Activated T-helper 1 cell treated with anti-CD3 and anti-CD28 coated beads, Interleukin-12 subunit alpha, Interleukin-12 subunit beta, Interleukin-2, Interleukin-4 antibody, amounts not matched to agents 30 ng/mL and 10 ng/mL and 1 ng/mL, durations not matched to agents 14 hours and 24 hours and 36 hours (primary cell): Measurements from ENCODE around the gene AGAP5. TPM values are rescaled to one million over a fixed set of nuclear protein-coding genes. Genes with fewer than 3 reads are reported as not detected.
A peak's percentile ranks its signal among the peaks of the same experiment; 100 is the strongest.
"Not testable (repeated sequence)": the region's sequence is repeated elsewhere in the genome, so short reads cannot be mapped to it uniquely, and the experiment has no call there.

ENCODE experiments used
- DNase-seq: peaks from one replicate; pipeline ENCODE4 v3.0.0; 2021; ENCODE audit warnings: low spot score
- H3K27ac Mint-ChIP-seq: one replicate; pipeline ENCODE4 v1.8.0; 2021; ENCODE audit warnings: mild to moderate bottlenecking, mixed read lengths
- H3K27me3 Mint-ChIP-seq: one replicate; pipeline ENCODE4 v1.8.0; 2022; ENCODE audit warnings: mild to moderate bottlenecking, moderate library complexity, mixed read lengths; ENCODE audit not compliant: insufficient read depth
- H3K36me3 Mint-ChIP-seq: one replicate; pipeline ENCODE4 v1.8.0; 2021; ENCODE audit warnings: low read depth, mixed read lengths
- H3K4me1 Mint-ChIP-seq: one replicate; pipeline ENCODE4 v1.8.0; 2021; ENCODE audit warnings: low read depth, mixed read lengths
- H3K4me3 Mint-ChIP-seq: one replicate; pipeline ENCODE4 v1.8.0; 2021; ENCODE audit warnings: mild to moderate bottlenecking, moderate library complexity, mixed read lengths
- H3K9me3 Mint-ChIP-seq: one replicate; pipeline ENCODE4 v1.8.0; 2021; ENCODE audit warnings: mixed read lengths
- intact Hi-C: fragments of 100-400 bp; cut with micrococcal nuclease; formaldehyde crosslinking; loops from one replicate; pipeline ENCODE4 v1.15.1; 2024
- total RNA-seq: library from RNA; stranded (reverse); gene quantifications from 2 replicates; pipeline ENCODE4 v1.2.3, GENCODE V29; 2022

The AGAP5 gene
- total RNA-seq, 1 donor from 2014 or later, result 11.0 TPM

DNA sequence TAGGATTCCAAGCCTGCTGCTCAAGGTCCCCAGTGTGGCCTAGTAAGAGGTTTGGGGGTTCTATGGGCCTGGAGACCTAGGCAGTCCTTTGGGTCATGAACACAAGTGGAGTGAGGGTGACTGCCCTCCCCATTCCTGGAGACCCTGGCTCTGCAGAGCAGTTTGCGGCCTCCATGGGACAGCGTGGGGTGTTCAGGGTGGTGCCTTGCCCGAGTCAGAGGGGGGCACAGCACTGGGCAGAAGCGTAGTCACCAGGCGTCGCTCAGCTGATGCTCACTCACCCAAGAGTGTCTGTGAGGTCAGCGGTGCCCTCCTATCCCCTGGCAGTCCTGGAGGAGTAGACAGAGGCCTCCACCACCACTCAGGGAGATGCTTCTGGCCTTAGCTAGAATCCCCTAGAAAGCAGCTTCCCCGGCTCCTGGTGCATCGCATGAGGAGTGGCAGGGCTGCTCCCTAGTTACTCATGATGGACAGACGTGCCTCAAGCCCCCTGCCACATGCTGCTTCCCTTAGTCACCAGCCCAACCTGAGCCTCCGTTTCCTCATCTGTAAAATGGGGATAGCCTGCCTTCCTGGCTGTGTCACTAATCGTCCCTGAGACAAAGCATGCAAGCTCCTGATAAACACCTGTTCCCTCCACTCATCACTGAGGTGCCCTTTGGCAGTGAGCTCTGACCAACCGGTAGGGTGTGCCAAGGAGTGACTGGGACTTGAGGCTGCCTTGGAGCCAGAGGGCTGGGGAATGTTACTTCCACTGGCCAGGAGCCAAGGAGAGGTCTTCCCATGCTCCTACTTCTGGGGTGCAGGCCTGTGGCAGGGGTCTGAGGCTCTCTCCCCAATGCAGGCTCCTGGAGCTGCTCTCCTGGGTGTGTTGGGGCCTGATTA, 33.5 kb downstream of the AGAP5 start:
- DNase-seq, H3K36me3 Mint-ChIP-seq, H3K9me3 Mint-ChIP-seq, H3K27ac Mint-ChIP-seq, intact Hi-C loops, H3K4me1 Mint-ChIP-seq, H3K27me3 Mint-ChIP-seq, H3K4me3 Mint-ChIP-seq: not testable (repeated sequence)

DNA sequence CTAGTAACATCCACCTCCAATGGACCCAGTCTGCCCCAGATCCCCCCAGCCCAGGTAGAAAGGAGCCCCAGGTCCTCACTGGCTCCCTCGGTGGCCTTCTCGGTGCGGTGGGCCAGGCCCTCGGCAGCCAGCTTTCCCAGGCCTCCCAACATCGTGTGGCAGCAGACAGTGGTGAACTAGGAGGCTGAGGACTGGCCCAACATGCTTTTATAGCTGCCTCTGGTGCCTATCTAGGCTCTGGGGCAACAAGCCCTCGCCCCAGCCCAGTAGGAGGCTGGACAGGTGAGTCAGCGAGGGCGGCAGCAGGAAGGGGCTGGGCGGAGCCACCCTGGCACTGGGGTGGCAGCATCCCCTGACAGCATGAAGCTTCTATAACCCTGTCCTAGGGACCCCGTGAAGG, 34.3 kb downstream of the AGAP5 start:
- H3K27me3 Mint-ChIP-seq, DNase-seq, H3K27ac Mint-ChIP-seq, H3K36me3 Mint-ChIP-seq, H3K9me3 Mint-ChIP-seq, H3K4me3 Mint-ChIP-seq, intact Hi-C loops, H3K4me1 Mint-ChIP-seq: not testable (repeated sequence)

DNA sequence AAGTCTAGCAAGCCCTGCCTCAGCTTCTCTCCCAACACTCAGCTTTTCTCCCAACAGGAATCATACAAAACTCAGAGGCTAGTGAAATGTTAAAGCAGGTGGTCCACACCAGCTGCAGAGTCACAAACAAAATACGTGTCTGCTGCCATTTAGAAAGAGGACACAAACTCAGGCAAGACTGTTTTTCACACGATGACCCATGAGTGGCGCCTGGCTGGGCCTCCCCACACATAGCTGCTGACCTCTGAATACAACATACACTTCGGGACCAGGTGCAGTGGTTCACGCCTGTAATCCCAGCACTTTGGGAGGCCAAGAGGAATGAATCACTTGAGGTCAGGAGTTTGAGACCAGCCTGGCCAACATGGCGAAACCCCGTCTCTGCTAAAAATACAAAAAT, 35.2 kb downstream of the AGAP5 start:
- H3K36me3 Mint-ChIP-seq, result not testable (repeated sequence)

DNA sequence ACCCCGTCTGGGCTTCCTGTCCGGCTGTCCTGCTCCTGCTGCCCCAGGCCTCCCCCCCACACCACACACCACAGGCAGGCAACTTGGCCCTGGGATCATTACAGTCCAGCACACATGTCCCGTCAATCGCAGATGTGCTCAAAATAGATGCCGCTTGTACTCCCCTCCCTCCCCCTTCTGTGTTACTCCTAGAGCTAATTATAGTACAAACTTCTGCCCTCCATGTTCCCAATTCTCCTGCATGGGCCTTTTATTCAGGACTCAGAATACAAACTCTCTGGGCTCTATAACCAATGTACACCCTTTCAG, 42.0 kb downstream of the AGAP5 start, which contains the start of gene SYNPO2L:
SYNPO2L (minus strand) TSS at position 40 of the 309 bp plus-strand sequence. CDS start 107 bp downstream, outside the sequence.
- no peaks in the 10 kb centered on the region for H3K27me3 Mint-ChIP-seq
- DNase-seq, result no peak
- H3K9me3 Mint-ChIP-seq, result no peaks in the 10 kb centered on the region
- no peak within 1 kb of the TSS for H3K4me3 Mint-ChIP-seq
- no peak within 1 kb of the TSS for H3K27ac Mint-ChIP-seq
- H3K36me3 Mint-ChIP-seq, result no peaks in the 10 kb centered on the region
- no peaks in the 10 kb centered on the region for H3K4me1 Mint-ChIP-seq
- intact Hi-C loops, result no loop called here

More for the DNA sequence above, 35.2 kb downstream of the AGAP5 start:
- H3K9me3 Mint-ChIP-seq, intact Hi-C loops, DNase-seq, H3K27me3 Mint-ChIP-seq, H3K27ac Mint-ChIP-seq, H3K4me1 Mint-ChIP-seq, H3K4me3 Mint-ChIP-seq: not testable (repeated sequence)

DNA sequence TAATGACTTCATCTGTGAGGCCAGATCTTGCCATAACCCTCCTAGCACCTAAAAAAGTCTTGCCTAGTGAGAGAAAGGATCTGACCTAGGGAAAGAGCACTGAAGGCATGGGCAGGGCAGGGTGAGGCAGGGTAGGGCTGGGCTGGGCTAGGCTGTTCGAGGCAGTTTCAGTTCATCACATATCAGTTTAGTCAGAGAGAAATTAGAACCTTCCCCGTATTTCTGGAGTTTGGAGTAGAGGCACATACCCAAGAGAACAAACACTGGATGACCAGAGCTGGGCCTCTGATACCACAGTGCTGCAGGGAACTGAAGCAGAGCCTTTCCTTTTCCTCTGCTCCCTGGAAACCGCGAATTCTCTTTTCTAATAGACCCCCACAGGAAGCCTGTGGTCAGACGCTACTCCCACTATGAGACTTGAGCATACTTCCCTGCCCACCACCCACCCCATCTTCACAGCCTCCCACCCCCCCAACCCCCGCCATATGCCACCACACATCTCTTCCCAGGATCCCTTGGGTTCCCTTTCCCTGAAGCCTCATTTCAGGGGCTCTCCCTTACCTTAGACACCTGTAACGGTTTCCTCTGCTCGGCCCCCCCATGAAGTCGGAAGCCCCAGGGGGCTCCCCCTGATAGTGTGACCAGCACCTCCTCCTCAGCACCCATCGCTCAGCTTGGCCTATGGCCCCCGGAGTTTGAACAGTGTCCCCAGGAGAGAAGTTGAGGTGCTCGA, 42.5 kb downstream of the AGAP5 start:
- H3K27ac Mint-ChIP-seq, result no peak overlapping the region
- intact Hi-C loops, result no loop called here
- H3K36me3 Mint-ChIP-seq, result no peaks in the 10 kb centered on the region
- no peaks in the 10 kb centered on the region for H3K27me3 Mint-ChIP-seq
- no peak for DNase-seq
- H3K9me3 Mint-ChIP-seq, result no peaks in the 10 kb centered on the region
- no peaks in the 10 kb centered on the region for H3K4me1 Mint-ChIP-seq
- no peak overlapping the region for H3K4me3 Mint-ChIP-seq

DNA sequence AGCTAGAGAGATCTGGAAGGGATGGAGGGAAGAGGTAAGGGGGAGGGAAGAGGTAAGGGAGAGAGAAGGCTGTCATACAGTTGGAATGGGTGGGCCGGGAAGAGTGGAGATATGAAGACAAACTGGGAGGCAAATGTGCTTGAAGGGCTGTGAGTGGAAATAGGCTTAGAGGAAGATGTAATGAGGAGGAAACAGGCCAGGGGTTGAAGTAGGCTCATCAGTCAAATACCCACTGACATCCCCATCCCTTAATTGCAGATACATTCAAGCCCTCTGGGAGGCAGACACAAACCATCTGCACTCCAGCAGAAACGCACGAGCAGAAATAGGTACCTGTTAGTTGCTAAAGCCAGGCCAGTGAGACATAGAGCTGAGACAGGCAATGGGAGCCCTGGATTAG, 44.2 kb downstream of the AGAP5 start:
- no peak overlapping the region for H3K27ac Mint-ChIP-seq
- intact Hi-C loops, result no loop called here
- no peaks in the 10 kb centered on the region for H3K9me3 Mint-ChIP-seq
- no peak for DNase-seq
- H3K36me3 Mint-ChIP-seq, result no peaks in the 10 kb centered on the region
- no peaks in the 10 kb centered on the region for H3K4me1 Mint-ChIP-seq
- H3K27me3 Mint-ChIP-seq, result peaks cover 2% of the 10 kb centered on the region
- no peak overlapping the region for H3K4me3 Mint-ChIP-seq

DNA sequence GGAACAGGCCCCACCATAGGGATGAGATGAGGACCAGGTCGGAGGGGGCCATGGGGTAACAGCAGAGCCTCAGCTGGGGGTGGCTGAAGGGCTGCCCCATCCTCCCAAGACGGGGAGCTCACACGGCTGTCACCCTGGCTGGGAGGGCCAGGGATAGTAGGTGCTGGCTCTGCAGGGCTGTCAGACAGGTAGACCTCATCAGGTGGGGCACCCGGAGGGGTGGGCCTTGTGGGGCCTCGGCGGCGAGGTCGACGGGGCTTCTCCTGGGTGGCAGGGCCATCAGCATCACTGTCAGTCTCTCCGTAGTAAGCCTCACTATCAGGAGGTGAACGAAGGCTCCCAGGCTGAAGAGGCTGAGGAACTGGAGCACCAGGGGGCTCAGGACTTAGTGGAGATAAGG, 44.7 kb downstream of the AGAP5 start:
- intact Hi-C loops, result no loop called here
- H3K36me3 Mint-ChIP-seq, result no peaks in the 10 kb centered on the region
- no peak for DNase-seq
- peaks cover 2% of the 10 kb centered on the region for H3K27me3 Mint-ChIP-seq
- H3K4me3 Mint-ChIP-seq, result no peak overlapping the region
- H3K9me3 Mint-ChIP-seq, result no peaks in the 10 kb centered on the region
- H3K27ac Mint-ChIP-seq, result no peak overlapping the region
- H3K4me1 Mint-ChIP-seq, result no peaks in the 10 kb centered on the region

DNA sequence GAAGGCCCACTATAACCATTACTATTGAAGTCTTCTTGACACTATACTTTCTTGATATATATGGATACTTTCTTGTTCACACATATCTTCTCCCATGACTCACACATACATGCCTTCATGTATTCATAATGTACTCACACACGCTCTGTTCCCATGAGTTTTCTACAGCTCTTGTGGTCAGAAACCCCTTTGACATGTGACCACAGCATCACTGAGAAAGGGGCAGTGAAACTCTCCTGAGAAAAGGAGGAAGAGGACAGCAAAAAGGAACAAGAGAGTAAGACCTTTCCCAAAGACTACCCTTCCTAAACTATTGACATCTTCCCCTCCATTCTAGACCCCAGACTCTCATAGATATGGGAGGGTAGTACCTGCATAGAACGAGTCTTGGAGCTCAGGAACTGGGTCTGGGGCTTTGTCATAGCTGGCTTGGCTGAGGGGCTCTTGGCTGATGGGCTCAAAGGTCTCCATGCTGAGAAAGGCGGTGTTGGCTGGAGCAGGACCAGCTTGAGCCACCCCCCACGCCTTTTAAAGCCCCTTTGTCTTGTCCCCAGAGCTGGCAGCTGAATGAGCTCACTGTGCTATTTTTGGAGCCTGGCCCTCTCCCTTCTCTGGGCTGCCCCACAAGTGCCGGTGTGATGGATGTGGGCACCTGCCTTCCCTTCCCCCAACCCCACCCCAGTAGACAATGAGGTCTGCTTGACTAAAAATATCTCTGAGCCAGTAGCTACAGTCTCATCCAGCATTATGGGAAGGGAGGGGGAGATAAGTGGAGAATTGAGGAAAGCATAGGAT, 47.2 kb downstream of the AGAP5 start:
- no peak overlapping the region for H3K4me3 Mint-ChIP-seq
- intact Hi-C loops, result no loop called here
- H3K4me1 Mint-ChIP-seq, result no peaks in the 10 kb centered on the region
- no peak overlapping the region for H3K27ac Mint-ChIP-seq
- no peak for DNase-seq
- no peaks in the 10 kb centered on the region for H3K36me3 Mint-ChIP-seq
- peaks cover 7% of the 10 kb centered on the region for H3K27me3 Mint-ChIP-seq
- no peaks in the 10 kb centered on the region for H3K9me3 Mint-ChIP-seq

DNA sequence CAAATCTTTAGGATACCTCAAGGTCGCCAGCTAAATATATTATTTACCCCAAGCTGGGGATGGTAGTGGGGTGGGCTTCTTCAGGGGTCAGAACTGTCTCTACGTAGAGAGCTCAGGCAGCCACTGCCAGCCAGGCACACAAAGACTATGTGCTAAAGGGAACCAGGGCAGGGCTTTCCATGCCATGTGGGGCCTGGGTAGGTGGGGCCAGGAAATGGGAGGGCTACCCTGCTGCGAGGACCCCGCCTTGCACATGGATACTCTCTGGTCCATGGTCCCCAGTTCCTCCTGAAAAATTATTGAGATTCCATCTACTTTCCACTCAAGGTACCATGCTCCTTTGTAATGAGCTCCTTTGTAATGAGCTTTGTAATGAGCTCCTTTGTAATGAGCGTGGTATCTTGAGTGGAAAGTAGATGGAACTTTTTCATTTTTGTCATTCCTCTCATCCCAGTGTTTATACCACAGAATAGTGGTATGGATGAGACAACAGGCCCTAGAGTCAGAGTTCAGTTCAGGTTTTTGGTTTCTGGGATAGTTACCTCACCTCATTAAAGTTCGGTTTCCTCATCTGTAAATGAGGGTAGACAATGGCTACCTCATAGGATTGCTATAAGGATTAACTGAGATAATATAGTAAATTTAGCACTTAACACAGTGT, 47.9 kb downstream of the AGAP5 start:
- intact Hi-C loops, result no loop called here
- Mint-ChIP-seq H3K36me3 (no peaks in the 10 kb centered on the region), H3K4me1 (peaks cover 6% of the 10 kb centered on the region), H3K9me3 (no peaks in the 10 kb centered on the region), H3K27me3 (peaks cover 7% of the 10 kb centered on the region), H3K4me3 (no peak overlapping the region), H3K27ac (no peak overlapping the region)
- DNase-seq, result no peak

DNA sequence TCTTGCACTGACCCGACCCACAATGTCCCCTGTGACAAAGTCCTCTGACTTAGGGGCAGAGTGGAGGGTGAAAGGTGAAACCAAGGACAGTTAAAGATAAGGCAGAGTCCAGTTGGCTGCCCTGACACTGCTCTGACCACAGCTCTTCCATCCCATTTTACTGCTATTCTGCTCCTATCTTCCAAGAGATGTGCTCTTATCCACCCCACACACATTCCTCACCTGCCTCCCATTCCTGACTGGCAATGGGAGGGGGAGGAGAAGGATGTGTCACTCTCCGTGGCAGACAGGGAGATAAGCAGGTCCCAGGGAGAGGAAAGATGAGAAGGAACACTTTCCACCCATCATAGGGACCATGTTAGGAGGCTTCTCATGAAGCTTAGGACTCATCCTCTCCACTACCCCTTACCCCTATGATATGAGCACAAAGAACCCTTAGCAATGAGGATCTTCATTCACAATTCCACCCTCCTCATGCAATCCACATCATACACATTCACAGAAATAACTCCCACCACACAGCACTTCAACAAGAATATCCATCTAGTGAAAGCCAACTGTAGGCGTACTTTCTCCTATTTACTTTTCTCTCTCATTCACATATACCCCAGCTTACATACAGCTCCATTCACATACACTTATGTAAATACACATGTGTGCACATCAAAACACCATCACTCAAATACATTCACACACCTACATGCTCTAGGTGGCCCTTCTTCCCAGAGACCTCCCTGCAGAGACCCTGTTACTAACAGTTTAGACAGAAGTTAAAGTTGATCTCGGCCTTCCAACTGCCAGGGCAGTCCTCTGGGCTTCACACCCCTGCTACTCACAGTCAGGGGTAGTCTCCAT, 48.7 kb downstream of the AGAP5 start:
- Mint-ChIP-seq H3K9me3 (no peaks in the 10 kb centered on the region), H3K27ac (no peak overlapping the region), H3K27me3 (peaks cover 12% of the 10 kb centered on the region), H3K36me3 (no peaks in the 10 kb centered on the region), H3K4me1 (peaks cover 14% of the 10 kb centered on the region), H3K4me3 (no peak overlapping the region)
- no peak for DNase-seq
- intact Hi-C loops, result no loop called here

DNA sequence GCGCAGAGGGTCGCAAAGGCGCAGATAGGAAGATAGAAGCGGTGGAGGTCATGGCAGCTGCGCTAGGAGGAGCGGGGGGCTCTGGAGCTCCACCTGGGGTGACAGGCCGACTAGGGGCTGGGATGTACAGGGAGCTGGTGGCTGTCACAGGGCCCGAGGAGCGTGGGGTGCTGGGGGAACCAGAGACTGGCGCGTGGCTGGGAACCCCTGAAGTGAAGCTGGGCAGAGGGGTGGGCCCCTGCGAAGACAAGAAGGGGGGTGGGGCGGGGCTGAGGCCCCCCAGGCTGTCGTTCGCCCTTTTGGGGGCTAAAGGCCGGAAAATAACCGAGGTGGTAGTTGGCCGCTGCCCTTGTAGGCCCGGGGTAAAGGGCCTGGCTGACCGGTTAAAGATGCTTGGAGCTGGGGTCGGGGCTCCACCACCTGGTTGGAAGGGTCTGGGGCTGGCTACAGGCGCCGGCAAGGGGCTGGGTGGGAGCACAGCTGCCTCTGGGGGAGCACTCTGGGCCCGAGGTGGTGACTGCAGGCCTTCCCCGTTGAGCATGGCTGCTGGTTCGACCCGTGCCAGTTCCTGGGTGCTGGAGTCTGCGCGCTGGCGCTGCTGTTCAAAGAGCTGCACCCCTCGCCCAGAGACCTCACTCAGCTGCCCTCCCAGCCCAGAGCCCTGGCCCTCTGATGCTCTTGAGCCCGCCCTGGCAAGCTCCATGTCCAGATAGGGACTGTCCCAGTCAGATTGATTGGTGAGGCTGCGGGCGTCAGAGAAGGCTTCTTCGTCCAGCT, 49.8 kb downstream of the AGAP5 start:
- DNase-seq, result no peak
- H3K27me3 Mint-ChIP-seq, result peaks cover 12% of the 10 kb centered on the region
- H3K4me3 Mint-ChIP-seq, result peak overlapping the region; percentile 41
- no peaks in the 10 kb centered on the region for H3K36me3 Mint-ChIP-seq
- H3K27ac Mint-ChIP-seq, result no peak overlapping the region
- intact Hi-C loops, result no loop called here
- H3K9me3 Mint-ChIP-seq, result no peaks in the 10 kb centered on the region
- H3K4me1 Mint-ChIP-seq, result peaks cover 23% of the 10 kb centered on the region
